GM21786 (cell line): ENCODE measurements around the gene ODAD3.
"Not testable (repeated sequence)": the region's sequence is repeated elsewhere in the genome, so short reads cannot be mapped to it uniquely, and the experiment has no call there.

Experiments
- ATAC-seq: cut with Tn5 transposase; IDR thresholded peaks from one replicate; pipeline ENCODE4 v1.9.1; 2021; ENCODE audit not compliant: unreplicated experiment

Gene ODAD3

DNA sequence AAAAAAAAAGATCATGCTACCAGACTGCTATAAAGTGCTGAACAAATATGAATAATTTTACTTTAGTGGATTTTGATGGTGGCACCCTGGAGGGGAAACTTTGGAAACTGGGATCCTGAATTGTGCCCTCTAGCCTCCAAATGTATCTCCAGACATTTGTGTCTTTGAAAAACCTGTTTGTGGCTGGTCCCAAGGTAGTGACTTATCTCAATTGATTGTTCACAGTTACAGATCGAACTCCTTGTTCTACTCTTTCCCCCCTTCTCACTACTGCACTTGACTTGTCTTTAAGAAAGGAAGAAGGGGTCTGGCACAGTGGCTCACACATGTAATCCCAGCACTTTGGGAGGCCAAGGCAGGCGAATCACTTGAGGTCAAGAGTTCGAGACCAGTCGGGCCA is 26.3 kb downstream of the ODAD3 start:
- no peak for ATAC-seq

- not testable (repeated sequence) for ATAC-seq
Measured at GRCh38 chr19:11406703-11407236, 28.2 kb downstream of the ODAD3 start.

- ATAC-seq = no peak
Measured at GRCh38 chr19:11405846-11406643, 28.9 kb downstream of the ODAD3 start.

GRCh38 chr19:11404588-11405222 is 30.2 kb downstream of the ODAD3 start:
- no peak for ATAC-seq

DNA sequence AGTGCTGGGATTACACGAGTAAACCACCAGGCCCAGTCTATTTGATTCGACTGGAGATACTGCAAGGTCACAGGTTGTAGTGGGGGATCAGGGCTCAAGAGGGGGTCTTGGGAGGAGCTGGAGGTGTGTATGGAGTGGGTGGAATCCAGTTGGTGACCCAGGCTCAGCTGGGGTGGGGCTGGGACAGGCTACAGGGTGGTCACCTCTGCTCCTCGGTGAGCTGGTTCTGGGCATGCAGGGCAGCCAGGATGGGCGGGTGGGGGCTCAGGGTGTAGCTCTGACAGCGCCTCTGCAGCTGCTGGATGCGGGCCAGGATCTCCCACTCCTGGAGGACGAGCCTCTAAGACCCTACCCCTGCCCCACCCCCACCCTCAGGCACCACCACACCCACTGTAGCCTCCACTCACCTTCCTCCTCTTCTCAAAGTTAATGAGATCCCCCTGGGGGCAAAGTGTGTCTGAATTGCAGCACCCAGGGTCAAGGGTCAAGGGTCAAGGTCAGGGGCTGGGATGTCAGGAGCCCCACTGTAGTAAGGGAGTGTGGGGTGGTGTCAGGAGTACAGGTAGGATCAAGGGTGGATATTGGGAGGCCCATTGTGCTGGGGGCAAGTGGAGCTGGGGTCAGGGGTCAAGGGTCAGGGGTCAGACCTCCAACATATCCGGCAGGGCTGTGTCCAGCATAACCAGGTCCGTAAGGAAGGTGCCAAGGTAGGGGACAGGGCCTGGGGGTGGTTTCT is 32.9 kb downstream of the ODAD3 start:
- no peak for ATAC-seq

GRCh38 chr19:11400798-11401197 is 34.1 kb downstream of the ODAD3 start:
- no peak for ATAC-seq

DNA sequence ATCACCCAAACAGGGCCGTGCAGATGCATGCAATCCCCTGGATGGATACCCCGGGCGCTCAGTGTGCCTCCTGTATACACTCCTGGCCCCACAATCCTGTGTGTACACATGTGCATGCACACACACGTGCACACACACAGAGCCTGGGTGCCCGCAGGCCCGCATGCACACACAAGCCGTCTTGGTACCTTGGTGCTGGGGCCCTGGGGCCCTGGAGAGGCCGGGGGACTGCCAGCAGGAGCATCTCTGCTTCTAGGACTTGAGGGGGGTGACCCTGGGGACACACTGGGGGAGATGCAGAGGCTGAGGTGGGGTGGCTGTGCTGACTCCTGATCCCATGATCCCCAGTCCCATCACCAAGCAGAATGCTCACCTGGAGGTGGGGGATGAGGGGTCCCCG is 35.3 kb downstream of the ODAD3 start:
- ATAC-seq = no peak

- no peak for ATAC-seq
Measured at GRCh38 chr19:11397089-11397610, 37.8 kb downstream of the ODAD3 start.

DNA sequence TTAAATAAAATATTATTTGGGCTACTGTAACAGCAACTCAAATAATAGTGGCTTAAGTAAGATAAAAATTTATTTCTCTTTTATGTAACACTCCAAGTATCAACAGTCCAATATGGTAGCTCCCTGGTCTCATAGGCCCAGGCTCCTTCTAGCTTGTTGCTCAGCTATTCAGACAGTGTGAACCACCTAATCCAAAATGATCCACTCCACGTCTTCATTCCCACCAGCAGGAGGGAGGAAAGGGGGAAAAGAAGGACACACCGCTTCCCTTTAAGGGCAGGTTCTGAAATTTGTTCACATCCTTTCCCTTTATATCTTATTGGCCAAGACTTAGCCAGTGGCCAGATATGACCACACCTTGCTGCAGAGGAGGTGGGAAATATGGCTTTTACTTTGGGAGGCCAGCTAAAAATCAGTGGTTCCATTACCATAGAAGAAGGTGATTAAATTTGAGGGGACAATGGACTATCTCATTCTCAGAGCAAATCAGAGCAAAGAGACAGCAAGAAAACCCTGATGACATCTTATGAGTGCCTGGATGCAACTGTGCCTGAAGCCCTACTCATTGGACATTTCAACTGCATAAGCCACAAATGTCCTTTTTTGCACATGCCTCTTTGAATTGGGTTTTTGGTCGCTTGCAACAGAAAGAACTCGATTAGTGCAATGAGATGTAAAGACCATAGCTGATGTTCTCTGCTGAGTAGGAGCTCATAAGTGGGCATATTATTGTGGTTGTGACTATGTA is 43.8 kb downstream of the ODAD3 start:
- ATAC-seq = no peak

- no peak for ATAC-seq
Measured at GRCh38 chr19:11390359-11390758, 44.6 kb downstream of the ODAD3 start.

GRCh38 chr19:11387162-11388034 is 47.5 kb downstream of the ODAD3 start:
- no peak for ATAC-seq

GRCh38 chr19:11384778-11385129 is 50.2 kb downstream of the ODAD3 start:
- ATAC-seq = no peak

DNA sequence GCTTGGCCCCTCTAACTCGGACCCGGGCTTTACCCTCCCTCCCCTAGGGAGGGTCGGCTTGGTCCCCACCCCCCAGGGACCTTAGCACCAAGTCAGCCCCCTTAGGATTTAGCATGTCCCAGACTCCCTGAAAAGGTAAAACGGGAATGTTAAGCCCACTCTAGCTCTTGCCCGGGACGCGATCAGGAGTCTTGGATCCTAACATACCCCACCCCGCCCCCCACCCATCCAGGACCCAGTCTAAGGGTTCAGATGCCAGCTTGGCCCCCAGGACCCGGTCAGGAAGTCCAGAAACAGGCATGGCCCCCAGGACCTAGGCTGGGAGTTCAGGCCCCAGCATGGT is 51.2 kb downstream of the ODAD3 start:
- no peak for ATAC-seq

- no peak for ATAC-seq
Measured at GRCh38 chr19:11382898-11383705, 51.8 kb downstream of the ODAD3 start.

- peak; percentile 71 for ATAC-seq
Measured at GRCh38 chr19:11380653-11381537, 54.0 kb downstream of the ODAD3 start.

GRCh38 chr19:11379857-11380350 is 55.0 kb downstream of the ODAD3 start:
- no peak for ATAC-seq

GRCh38 chr19:11379269-11379845 is 55.6 kb downstream of the ODAD3 start:
- not testable (repeated sequence) for ATAC-seq
